ENCODE results near the gene PPFIBP2.

PPFIBP2 gene

DNA sequence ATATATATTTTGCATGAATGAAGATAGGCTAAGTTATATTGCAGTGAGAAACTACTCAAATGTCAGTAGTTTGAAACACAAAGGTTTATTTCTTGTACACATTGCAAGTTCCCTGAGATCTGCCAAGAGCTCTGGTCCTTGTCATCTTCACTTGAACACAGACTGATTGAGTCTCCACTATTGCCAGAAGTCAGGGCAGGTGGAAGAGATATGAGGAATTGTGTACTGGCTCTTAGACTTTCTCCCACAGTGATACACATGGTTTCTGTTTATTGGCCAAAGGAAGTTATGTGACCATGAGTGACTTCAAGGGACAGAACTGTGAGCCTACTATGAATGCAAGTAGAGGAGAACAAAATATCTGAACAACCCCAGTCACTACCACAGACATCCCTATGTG is 44.2 kb downstream of the PPFIBP2 start:
- no peak for FAIRE-seq

DNA sequence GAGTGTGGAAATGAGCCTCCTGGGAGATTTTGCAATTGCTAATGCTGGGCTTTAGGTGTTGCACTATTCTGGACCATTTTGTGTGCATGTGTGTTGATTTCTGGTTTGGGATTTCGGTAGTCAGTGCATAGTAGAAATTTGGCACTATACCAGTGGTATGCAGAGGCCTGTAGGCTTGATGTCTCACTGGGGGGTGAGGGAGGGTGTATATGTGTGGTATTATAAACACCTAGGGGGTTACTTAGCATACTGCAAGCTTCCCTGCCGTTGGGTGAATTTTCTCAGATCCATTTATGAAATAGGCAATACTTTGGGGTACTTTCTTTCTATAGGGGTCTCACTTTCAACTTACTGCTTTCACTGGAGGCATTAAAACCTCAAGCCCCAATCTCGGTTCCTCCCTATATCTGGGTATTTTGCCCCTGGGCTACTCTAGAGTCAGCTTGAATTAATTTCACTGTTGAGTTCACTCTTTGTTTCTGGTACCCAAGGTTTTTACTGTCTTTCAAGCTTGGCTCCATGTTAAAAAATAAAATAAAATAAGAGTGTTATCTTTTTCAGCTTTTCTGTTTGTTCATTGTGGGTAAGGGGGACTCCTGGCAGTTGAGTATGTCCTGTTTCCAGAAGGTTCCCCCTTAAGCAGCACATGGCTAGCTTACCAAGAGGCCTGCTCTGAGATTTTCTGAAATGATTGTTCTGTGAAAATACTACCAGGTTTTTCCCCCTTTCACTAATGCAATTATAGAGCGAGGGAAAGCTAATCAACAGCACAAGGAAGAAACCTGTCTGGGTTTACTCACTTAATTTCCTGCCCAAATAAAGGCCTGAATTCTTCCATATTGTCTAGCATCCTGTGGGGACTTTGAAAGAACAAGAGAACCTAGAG is 45.8 kb downstream of the PPFIBP2 start:
- FAIRE-seq = no peak

DNA sequence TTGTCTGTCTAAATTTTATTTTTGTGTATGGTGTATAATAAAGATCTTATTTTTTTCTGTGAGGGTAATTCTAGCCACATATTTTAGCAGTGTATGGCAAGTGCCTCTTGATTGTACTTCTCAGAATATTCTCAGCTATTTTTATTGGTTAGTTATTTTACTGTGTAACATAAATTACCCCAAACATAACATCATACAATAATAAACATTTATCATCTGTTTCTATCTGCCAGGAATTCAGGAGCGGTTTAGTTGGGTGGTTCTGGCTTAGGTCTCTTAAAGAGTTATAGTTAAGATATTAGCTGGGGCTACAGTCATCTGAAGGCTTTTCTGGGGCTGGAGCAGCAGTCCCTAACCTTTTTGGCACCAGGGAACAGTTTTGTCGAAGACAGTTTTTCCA is 47.8 kb downstream of the PPFIBP2 start:
- FAIRE-seq = no peak

DNA sequence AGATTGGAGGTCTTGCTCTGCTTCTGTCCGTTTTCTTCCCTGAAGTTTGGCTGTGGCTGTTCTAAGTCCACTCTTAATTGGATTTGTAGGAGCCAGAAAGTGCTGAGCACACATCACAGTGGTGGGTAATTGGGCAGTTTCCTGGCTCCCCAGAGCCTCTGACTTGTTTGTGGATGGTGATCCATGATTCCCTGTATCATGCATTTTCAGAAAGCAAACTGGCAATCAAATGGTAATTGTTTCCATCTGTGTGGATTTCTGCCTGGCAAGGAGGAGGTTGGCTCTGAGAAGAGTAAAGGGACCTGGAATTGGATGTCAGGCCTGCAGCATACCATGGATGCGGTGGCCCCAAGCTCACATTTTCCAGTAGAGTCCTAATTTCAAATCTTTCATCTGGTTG is 49.5 kb downstream of the PPFIBP2 start:
- no peak for FAIRE-seq

DNA sequence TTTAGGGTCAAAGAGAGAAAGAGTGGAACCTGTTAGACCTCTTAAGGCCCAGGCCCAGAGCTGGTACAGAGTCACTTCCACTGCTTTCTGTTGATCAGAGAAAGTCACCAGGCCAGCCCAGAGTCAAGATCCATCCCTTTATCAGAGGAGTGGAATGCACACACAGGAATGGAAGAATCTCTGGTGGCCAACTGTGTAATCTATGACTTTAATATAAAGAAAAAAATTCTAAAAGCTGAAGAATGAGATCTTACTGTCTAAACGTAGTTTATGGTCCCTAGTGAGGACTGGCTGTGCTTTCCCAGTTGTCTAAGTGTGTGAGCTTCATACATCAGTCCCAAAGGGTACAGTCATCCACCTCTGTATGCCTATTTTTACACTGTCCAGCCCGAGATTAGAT is 51.0 kb downstream of the PPFIBP2 start:
- no peak for FAIRE-seq

DNA sequence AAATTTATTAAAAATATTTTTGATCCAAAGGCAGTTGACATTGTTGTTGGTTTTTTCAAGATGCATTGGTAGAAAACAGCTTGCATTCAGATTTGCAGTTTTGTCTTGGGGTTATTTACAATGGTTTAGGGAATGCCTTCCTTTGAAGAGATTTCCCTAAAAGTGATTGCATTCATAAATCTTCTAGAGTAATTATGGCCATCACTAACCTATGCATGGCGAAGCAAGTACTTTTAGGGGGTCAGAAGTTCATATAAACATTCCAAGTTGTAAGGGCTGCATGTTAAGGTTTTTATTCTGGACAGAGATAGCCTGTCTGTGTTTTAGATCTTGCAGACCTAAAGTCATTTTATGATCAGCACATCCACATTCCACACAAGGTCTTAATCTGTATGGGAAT is 53.5 kb downstream of the PPFIBP2 start:
- FAIRE-seq = no peak

DNA sequence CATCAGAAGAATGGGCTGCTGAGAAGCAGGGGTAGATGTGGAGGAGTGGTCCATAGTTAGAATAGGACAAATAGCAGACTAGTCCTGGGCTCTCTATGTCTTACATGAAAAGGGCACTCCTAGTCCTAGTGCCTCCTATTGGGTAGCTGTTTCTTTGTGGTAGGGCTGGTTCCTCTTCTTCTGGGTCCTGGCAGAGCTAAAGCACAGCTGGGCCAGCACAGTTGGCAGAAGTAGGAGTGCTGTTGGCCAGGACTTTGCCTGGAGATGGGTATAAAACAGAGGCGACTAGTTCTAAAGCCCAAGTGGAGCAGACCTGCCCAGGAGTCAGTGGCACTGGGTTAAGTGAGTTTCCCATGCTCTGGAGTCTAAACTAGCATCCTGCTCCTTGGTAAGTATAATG is 55.2 kb downstream of the PPFIBP2 start:
- FAIRE-seq = no peak

DNA sequence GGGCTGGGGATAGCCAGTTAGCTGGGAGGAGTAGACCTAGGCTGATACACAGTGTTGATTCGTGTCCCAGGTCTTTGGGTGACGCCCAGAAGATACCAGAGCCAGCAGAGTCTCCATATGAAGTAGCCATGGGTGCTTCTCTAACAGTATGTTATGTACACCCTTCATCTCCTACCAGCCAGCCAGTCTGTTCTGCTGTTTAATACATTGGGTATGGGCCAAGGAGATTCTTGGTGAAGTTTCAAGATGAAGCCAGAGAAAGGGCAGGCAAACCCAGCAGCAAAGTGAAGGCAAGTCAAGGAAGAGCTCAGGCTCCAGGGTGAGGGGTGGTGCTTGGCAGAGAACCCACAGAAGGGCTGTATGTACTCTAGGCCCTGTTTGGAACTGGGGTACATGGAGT is 56.4 kb downstream of the PPFIBP2 start:
- FAIRE-seq = no peak

DNA sequence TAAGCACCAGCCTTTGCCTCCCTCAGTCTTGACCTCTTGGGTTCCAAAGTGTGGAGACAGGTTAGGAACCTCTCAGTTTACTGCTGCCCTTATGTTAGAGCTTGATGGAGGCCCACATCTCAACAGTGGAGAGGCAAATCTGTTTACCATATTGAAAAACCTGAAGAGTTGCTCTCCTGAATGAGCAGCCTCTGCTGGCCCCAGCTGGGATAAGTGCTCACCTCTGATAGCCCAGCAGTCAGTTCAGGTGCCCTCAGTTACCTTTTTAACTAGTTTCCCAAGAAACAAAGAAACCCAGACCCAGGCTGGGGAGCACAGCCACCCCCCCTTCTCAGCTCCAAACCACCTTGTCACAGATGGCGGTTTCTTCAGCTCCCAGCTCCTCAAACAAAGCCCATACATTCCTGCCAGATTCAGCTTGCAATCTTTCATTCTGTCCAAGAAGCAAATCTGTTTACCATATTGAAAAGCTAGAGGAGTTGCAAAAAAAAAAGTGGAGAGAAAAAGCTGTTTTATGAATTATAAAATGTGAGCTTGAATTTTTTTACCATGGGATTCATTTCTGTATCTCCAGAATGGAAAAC is 57.2 kb downstream of the PPFIBP2 start:
- no peak for FAIRE-seq

DNA sequence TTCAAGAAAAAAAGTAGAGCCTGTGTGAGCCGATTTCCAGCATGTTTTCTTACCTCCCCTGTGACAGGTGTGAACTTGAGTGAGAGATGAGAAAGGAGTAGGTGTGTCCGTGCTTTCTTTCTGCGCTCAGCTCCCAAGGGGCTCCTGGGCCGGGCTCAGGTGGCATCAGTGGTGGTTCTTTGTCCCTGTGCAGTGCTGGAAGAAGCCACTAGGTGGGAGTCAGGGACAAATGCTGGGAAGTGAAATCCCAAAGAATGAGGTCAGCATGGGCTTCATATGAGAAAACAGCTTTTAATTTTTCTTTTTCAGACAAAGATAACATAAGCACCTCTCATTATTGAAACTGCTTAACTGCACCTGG is 57.8 kb downstream of the PPFIBP2 start:
- FAIRE-seq = peak; percentile 43

DNA sequence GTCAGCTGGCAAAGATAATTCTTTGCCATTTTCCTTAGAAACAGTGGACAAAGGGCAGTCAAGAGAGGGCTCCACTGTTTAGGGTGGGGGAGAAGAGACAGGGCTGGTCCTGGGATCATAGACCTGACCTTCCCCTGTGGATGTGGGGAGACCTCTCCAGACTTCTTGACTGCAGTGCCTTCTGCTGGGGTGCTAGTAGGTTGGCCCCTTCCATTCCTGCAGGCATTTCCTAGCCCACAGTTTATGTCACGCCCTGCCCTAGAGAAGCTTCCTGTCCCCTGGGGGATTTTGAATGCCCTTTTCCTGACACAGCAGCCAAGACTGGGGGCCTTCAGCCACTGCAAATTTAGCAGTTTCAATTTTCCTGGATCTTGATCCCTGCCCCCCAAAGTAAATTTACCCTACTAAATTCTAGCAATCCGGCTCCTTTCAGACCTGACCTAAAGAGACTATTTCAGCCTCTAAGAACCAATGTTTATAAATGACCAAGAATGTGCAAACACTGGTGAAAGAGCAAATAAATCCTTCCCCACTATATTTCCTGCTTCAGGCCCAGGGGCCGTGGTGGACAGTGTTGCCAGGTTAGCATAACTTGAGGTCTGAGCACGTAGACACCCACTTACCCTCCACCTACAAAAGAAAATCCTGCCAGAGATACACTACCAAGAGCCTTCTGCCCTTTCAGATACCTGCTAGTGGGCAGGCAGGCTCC is 58.4 kb downstream of the PPFIBP2 start:
- FAIRE-seq = no peak

DNA sequence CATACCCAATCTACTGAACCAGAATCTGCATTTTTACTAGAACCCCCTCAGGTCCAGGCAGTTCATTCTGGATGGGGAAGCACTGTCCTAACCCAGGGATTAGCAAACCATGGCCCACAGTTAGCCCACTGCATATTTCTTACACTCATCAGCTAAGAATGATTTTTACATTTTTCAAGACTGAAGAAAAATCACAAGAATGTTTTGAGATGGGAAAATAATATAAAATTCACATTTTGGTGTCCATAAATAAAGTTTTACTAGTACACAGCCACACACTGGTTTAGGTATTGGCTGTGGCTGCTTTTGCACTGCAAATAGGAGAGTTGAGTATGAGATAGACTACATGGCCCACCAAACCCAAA is 59.4 kb downstream of the PPFIBP2 start:
- no peak for FAIRE-seq

DNA sequence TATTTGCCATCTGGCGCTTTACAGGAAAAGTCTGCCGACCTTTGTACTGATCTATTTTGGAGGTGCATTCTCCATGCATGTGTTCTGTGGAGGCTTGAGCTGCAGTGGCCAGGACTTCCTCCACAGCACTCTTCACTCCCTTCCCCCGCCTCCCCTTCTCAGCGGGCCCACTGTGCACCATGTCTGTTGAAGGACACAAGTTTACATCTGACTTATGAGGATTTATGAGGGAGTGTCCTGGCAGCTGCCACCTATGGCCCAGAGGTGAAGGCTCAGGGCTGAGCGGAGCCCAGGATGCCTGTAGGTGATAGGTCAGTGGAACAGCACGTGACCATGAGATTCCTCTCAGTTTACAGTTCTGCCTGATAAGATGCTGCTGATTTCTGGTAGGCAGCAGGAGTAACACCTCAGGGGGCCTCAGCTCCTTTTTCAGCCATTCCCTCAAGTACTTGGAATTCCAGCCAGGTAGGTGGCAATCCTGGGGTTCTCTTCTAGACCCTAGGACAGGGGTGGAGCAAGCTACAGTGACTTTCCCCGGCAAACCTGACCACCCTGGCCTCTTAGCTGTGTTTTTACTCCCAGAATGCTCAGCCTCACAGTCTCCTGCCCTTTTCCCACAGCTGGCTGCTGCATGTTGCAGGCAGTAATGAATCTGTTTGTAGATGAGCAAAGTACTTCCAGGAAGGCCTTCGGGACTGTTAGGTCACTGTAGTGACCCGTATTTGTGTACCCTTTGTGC is 59.9 kb downstream of the PPFIBP2 start:
- FAIRE-seq = no peak

DNA sequence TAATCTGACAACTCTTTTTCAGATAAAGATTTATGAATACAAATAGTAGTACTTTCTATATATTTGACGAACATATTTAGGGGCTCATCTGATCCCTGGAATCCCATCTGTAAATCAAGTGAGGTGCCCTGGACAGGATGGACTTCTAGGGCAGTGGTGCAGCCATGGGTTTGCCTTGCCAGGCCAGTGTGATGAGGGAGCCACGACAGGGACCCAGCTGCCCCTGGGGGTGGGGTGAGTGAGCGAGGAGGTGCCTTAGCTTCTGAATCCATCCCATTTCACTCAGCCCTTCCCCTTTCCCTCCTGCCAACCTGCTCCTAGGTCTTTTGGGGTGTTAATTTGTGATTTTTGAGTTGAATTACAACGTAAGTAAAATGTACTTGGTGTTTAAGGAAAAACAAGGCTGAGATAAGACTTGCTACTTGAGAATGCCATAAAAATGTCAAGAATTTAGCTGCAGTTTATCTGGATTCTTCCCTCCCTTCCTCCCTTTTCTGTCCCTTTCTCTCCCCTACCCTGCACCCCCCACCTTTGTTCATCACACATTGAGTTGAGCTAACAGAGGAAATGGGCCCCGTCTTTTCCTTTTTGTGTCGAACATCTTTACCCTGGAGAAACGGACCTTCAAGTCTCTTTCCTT is 60.8 kb downstream of the PPFIBP2 start:
- FAIRE-seq = no peak

DNA sequence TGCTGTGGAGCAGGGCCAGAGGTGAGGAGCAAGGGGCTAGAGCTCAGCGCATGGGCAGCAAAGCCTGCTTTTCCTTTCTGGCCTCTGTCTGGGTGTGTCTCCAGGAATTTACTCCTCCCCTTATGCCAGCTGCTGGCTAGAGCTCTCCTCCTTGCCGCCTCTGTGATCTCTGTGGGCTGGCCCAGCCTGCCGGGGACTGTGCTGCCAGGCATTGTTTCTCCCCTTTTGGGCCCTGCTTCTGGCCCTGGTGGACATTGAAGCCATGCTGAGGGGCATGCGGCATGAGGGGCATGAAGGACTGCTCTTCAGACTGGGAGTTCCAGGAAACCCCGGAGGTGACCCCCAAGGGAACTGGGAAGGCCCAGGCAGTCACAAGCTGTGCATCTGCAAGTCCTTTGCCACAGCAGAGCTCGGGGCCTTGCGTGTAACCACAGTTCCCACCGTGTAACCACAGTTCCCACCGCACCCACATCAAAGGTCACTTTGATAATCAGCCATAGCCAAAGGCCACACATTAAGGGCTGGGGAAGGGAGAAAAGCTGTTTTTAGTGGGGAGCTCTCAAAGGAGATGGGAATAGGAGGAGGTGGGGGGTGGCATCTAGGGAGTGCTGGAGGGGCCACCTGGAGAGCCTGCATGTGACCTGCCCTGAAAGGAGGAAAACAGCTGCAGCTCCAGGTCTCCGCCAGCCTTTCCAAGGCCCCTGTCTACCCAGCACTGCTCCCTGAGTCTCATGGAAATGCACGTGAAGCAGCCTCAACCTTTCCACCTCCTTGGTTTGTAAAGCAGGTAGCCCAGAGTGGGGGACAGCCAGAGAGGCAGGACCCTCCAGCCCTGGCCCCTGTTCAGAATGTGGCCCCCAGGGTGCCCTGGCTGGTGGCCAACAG is 62.3 kb downstream of the PPFIBP2 start:
- FAIRE-seq = no peak

DNA sequence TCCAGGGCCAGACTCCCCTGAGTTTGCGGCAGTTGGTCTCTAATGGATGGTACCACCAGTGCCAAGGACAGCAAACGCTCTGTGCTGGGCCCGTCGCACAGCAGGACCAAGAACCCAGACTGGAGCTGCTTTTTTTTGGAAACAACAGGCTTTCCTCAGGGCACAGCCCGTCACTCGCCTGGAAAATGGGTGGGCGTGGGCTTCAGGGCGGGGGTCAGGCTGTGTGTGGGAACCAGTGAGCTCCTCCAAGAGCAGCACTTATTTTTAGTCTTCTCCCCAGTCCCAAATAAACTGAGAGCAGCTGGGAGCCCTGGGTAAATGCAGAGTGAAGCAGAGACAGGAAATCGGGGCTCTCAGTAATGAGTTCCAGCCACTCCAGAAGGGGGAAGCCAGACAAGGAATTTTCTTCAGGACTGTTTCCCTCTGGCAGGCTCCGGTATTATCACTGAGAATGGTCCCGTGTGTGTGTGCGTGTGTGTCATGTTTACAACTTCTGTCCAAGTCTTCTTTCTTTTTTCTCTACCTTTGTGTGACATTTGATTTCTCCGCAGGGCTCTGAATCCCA is 63.0 kb downstream of the PPFIBP2 start:
- no peak for FAIRE-seq

DNA sequence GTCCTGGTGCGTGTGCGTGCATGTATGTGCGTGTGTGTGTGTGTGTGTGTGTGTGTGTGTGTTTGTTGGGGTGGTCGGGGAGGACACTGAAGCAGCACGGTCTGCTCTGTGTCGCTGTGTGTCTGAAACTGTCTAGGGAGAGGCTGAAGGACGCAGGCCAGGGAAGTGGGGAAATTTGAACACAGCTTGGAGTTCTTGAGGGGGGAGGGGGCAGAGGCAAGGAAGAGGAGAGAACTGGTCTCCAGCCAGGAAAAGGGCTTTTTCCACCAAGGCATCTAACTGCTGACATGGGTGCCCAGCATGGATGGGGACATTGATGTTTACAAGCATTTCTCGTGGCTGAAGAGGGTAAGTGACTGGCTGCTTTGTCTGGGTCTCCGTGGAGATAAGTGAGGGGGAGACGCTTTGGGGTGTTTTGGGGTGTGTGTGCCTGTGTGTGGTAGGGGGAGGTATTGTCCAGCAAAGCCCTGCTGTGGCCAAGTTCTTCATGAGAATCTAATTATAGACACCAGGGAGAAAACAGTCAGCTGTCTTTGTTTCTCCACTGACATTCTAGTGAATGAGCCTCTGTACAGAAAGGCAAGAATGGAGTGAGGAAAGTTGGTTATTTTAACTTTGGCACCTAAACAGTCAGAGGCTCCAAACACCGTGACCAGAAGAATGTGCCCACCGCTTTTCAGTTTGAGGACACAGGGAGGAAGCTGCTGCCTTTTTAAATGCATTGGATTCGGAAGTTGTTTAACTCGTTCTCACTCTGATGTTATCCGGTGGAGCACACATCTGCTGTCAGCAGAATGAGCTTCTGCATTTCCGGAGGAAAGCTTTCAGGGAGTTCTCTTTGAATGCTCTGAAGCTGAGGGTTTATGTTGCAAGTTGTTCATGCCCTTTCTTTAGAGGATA is 63.7 kb downstream of the PPFIBP2 start:
- FAIRE-seq = no peak

DNA sequence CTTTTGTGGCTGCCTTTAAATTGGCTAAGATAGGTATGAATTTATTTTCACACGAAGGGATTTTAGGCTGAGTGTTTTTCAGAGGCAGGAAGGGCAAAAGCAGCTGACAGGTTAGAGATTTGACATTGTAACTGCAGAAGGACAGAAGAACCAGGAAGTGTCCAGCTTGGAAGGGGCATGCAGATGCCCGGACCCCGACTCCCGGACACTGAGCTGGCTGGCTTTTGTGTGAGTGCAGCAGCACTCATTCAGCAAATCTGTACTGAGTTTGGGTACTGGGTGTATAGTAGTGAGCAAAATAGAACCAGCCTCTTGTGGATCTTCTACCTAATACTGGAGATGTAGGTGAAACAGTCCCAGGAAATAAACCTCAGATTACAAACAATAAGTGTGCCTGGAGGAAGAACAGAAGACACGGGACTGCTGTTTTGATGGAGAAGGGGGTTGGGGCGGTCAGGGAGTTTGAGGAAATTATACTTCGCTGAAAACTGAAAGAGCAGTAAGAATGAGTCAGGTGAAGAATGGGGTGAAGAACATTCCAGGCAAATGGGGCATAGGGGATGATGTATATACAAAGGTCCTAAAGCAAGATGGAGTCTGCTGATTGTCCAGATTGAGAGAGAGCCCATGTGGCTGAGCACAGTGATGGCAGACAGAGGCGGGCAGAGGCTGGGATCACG is 64.6 kb downstream of the PPFIBP2 start:
- no peak for FAIRE-seq

DNA sequence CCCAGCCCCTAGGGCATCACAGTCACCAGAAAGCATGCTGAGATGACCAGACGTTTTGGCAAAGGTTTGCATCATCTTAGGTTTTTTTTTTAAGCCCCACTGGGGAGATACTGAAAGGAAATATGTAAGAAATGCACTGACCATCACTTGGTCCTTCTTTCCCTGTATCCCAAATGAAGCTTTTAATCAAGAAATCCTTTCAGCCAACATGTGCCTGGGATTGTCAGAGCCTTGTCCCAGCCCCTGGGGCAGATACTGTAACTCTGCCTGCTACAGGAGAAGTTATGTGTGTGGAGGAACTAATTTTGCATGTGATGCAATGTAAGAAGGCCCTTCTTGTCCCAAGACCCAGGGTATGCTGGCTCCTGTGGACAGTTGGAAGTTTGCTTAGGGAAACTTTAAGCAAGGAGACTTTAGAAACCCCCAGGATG is 65.6 kb downstream of the PPFIBP2 start:
- no peak for FAIRE-seq

Measured in TTC549 (cell line).